Measurements from ENCODE around the gene MTTP. TPM values are rescaled to one million over a fixed set of nuclear protein-coding genes. Genes with fewer than 3 reads are reported as not detected.
"Not testable (repeated sequence)": the region's sequence is repeated elsewhere in the genome, so short reads cannot be mapped to it uniquely, and the experiment has no call there.

MTTP gene
- total RNA-seq: not detected

GRCh38 chr4:99574530-99575324, at the start of gene MTTP:
MTTP (plus strand) TSS chr4:99574824; CDS start chr4:99574910, 86 bp downstream.
- Histone ChIP-seq H3K4me1 (ENCODE audit: control insufficient read depth in 1 of 2, low read depth in 2 of 2) (peaks cover 6 to 39% of the 10 kb centered on the region in 2 donors), H3K27ac (peak within 1 kb of the TSS; percentile 25 to 28), H3K9me3 (no peaks in the 10 kb centered on the region), H3K4me3 (peak within 1 kb of the TSS; percentile 23), H3K36me3 (no peaks in the 10 kb centered on the region), H3K27me3 (replicated peaks; ENCODE audit: insufficient read depth) (no peaks in the 10 kb centered on the region)
- no peak for ATAC-seq (ENCODE audit: insufficient number of reproducible peaks, low FRiP score, low read depth)
- TF ChIP-seq CTCF (IDR thresholded peaks at IDR 0.05): no peak
- DNase-seq (ENCODE audit: low spot score): no peak

GRCh38 chr4:99529228-99529627, 45.4 kb upstream of the MTTP start:
- Histone ChIP-seq H3K36me3 (no peaks in the 10 kb centered on the region), H3K27me3 (replicated peaks; ENCODE audit: insufficient read depth) (no peaks in the 10 kb centered on the region), H3K9me3 (no peaks in the 10 kb centered on the region), H3K4me1 (ENCODE audit: control insufficient read depth in 1 of 2, low read depth in 2 of 2) (no peaks in the 10 kb centered on the region), H3K4me3 (no peak overlapping the region), H3K27ac (no peak overlapping the region)
- TF ChIP-seq CTCF (IDR thresholded peaks at IDR 0.05): no peak
- DNase-seq (ENCODE audit: low spot score) (no peak), ATAC-seq (ENCODE audit: insufficient number of reproducible peaks, low FRiP score, low read depth) (no peak)

- Histone ChIP-seq H3K27me3 (replicated peaks; ENCODE audit: insufficient read depth) (no peaks in the 10 kb centered on the region), H3K4me1 (ENCODE audit: control insufficient read depth in 1 of 2, low read depth in 2 of 2) (no peaks in the 10 kb centered on the region), H3K36me3 (no peaks in the 10 kb centered on the region), H3K9me3 (no peaks in the 10 kb centered on the region), H3K27ac (no peak overlapping the region), H3K4me3 (no peak overlapping the region)
- ATAC-seq (ENCODE audit: insufficient number of reproducible peaks, low FRiP score, low read depth) (no peak), DNase-seq (ENCODE audit: low spot score) (no peak)
- TF ChIP-seq CTCF (IDR thresholded peaks at IDR 0.05): no peak
These were observed 44.7 kb upstream of the MTTP start for GRCh38 chr4:99529956-99530355.

GRCh38 chr4:99534699-99535098, 39.9 kb upstream of the MTTP start:
- not testable (repeated sequence) for H3K27ac ChIP-seq; H3K9me3 ChIP-seq; H3K4me3 ChIP-seq; H3K27me3 ChIP-seq (replicated peaks; ENCODE audit: insufficient read depth); H3K36me3 ChIP-seq; ATAC-seq (ENCODE audit: insufficient number of reproducible peaks, low FRiP score, low read depth); DNase-seq (ENCODE audit: low spot score); H3K4me1 ChIP-seq (ENCODE audit: control insufficient read depth in 1 of 2, low read depth in 2 of 2)

- Histone ChIP-seq H3K36me3 (no peaks in the 10 kb centered on the region), H3K27me3 (replicated peaks; ENCODE audit: insufficient read depth) (no peaks in the 10 kb centered on the region), H3K4me1 (ENCODE audit: control insufficient read depth in 1 of 2, low read depth in 2 of 2) (no peaks in the 10 kb centered on the region), H3K9me3 (no peaks in the 10 kb centered on the region), H3K4me3 (no peak overlapping the region), H3K27ac (no peak overlapping the region)
- ATAC-seq (ENCODE audit: insufficient number of reproducible peaks, low FRiP score, low read depth) (no peak), DNase-seq (ENCODE audit: low spot score) (no peak)
- no peak for TF ChIP-seq CTCF (IDR thresholded peaks at IDR 0.05)
These were observed 38.4 kb upstream of the MTTP start for GRCh38 chr4:99536271-99536670.

- H3K9me3 ChIP-seq: no peaks in the 10 kb centered on the region
- no peak overlapping the region for H3K4me3 ChIP-seq
- no peaks in the 10 kb centered on the region for H3K27me3 ChIP-seq (replicated peaks; ENCODE audit: insufficient read depth)
- H3K36me3 ChIP-seq: no peaks in the 10 kb centered on the region
- no peak for ATAC-seq (ENCODE audit: insufficient number of reproducible peaks, low FRiP score, low read depth)
- TF ChIP-seq CTCF (IDR thresholded peaks at IDR 0.05): no peak
- H3K4me1 ChIP-seq (ENCODE audit: control insufficient read depth in 1 of 2, low read depth in 2 of 2): no peaks in the 10 kb centered on the region
- no peak for DNase-seq (ENCODE audit: low spot score)
- H3K27ac ChIP-seq: no peak overlapping the region
These were observed 37.8 kb upstream of the MTTP start for GRCh38 chr4:99536848-99537247.
